ENCODE results near the gene GALT. TPM values are rescaled to one million over a fixed set of nuclear protein-coding genes. Genes with fewer than 3 reads are reported as not detected.

GALT gene
- total and polyA plus RNA-seq, 2 of the 13 experiments (the other 11 are each of a cell fraction or from before 2014, with no cell fraction given) = 40.4 to 46.3 TPM

DNA sequence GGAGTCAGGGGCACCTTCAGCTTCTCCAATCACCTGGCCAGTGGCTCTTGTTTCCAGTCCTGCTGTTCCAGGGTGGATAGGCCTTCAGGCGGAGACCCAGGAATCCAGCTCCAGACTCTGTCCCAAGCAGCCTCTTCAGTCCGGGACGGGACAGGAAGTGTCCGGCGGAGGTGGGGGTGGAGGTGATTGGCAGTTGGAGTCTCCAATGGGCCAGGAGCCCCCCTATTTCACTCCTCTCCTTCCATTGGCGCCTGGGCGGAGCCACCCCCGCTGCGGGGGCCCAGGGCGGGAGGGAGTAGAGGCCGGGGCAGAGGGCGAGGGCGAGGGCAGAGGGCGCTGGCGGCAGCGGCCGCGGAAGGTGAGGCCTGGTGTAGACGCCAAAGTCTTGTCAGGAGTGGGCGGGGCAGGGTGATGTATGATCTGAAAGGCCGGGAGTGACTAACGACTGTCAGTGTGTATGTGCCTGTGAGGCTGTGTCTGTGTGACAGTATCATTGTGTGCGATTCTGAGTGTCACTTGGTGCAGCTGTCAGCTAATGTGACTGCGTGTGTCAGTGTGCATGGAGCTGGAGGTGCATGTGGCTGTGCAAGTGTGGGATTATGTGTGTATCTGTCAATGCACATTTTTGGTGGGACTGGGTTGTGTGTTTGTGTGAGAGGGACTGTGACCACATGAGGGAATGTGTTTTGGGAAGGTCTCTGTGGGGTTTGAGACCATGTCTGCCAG is 5.6 kb downstream of the GALT start, which contains the start of gene IL11RA (continued):
- TF ChIP-seq, protein P1, sequence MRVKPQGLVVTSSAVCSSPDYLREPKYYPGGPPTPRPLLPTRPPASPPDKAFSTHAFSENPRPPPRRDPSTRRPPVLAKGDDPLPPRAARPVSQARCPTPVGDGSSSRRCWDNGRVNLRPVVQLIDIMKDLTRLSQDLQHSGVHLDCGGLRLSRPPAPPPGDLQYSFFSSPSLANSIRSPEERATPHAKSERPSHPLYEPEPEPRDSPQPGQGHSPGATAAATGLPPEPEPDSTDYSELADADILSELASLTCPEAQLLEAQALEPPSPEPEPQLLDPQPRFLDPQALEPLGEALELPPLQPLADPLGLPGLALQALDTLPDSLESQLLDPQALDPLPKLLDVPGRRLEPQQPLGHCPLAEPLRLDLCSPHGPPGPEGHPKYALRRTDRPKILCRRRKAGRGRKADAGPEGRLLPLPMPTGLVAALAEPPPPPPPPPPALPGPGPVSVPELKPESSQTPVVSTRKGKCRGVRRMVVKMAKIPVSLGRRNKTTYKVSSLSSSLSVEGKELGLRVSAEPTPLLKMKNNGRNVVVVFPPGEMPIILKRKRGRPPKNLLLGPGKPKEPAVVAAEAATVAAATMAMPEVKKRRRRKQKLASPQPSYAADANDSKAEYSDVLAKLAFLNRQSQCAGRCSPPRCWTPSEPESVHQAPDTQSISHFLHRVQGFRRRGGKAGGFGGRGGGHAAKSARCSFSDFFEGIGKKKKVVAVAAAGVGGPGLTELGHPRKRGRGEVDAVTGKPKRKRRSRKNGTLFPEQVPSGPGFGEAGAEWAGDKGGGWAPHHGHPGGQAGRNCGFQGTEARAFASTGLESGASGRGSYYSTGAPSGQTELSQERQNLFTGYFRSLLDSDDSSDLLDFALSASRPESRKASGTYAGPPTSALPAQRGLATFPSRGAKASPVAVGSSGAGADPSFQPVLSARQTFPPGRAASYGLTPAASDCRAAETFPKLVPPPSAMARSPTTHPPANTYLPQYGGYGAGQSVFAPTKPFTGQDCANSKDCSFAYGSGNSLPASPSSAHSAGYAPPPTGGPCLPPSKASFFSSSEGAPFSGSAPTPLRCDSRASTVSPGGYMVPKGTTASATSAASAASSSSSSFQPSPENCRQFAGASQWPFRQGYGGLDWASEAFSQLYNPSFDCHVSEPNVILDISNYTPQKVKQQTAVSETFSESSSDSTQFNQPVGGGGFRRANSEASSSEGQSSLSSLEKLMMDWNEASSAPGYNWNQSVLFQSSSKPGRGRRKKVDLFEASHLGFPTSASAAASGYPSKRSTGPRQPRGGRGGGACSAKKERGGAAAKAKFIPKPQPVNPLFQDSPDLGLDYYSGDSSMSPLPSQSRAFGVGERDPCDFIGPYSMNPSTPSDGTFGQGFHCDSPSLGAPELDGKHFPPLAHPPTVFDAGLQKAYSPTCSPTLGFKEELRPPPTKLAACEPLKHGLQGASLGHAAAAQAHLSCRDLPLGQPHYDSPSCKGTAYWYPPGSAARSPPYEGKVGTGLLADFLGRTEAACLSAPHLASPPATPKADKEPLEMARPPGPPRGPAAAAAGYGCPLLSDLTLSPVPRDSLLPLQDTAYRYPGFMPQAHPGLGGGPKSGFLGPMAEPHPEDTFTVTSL (CRISPR knock-in tag; IDR thresholded peaks at IDR 0.05; ENCODE audit: borderline replicate concordance) = no peak
- no peak for TF ChIP-seq ZNF260 (CRISPR knock-in tag; IDR thresholded peaks at IDR 0.05; ENCODE audit: borderline replicate concordance, low read depth)
- TF ChIP-seq ELF4 (CRISPR knock-in tag; IDR thresholded peaks at IDR 0.05; ENCODE audit: borderline replicate concordance) = no peak
- no peak for TF ChIP-seq PLRG1 (conservative IDR thresholded peaks at IDR 0.05)
- no peak for TF ChIP-seq FOXJ3 (CRISPR knock-in tag; IDR thresholded peaks at IDR 0.05; ENCODE audit: borderline replicate concordance)
- TF ChIP-seq, protein P2, sequence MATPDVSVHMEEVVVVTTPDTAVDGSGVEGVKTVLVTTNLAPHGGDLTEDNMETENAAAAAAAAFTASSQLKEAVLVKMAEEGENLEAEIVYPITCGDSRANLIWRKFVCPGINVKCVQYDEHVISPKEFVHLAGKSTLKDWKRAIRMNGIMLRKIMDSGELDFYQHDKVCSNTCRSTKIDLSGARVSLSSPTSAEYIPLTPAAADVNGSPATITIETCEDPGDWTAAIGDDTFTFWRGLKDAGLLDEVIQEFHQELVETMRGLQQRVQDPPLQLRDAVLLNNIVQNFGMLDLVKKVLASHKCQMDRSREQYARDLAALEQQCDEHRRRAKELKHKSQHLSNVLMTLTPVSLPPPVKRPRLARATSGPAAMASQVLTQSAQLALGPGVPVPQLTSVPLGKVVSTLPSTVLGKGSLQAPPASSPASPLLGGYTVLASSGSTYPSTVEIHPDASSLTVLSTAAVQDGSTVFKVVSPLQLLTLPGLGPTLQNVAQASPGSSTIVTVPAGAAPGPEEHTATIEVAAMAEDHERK (CRISPR knock-in tag; IDR thresholded peaks at IDR 0.05; ENCODE audit: low read depth) = no peak
- no peak for TF ChIP-seq ZNF670 (CRISPR knock-in tag; IDR thresholded peaks at IDR 0.05; ENCODE audit: borderline replicate concordance)
- peak; percentile 46; the same call in 1 of the 2 replicates for TF ChIP-seq NRL (CRISPR knock-in tag; IDR thresholded peaks at IDR 0.05; ENCODE audit: borderline replicate concordance)
- TF ChIP-seq, protein P3, sequence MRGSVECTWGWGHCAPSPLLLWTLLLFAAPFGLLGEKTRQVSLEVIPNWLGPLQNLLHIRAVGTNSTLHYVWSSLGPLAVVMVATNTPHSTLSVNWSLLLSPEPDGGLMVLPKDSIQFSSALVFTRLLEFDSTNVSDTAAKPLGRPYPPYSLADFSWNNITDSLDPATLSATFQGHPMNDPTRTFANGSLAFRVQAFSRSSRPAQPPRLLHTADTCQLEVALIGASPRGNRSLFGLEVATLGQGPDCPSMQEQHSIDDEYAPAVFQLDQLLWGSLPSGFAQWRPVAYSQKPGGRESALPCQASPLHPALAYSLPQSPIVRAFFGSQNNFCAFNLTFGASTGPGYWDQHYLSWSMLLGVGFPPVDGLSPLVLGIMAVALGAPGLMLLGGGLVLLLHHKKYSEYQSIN (CRISPR knock-in tag; IDR thresholded peaks at IDR 0.05; ENCODE audit: borderline replicate concordance) = no peak
- TF ChIP-seq ZKSCAN5 (CRISPR knock-in tag; IDR thresholded peaks at IDR 0.05) = no peak
- no peak for TF ChIP-seq ZNF7 (CRISPR knock-in tag; IDR thresholded peaks at IDR 0.05)
- TF ChIP-seq, protein P4, sequence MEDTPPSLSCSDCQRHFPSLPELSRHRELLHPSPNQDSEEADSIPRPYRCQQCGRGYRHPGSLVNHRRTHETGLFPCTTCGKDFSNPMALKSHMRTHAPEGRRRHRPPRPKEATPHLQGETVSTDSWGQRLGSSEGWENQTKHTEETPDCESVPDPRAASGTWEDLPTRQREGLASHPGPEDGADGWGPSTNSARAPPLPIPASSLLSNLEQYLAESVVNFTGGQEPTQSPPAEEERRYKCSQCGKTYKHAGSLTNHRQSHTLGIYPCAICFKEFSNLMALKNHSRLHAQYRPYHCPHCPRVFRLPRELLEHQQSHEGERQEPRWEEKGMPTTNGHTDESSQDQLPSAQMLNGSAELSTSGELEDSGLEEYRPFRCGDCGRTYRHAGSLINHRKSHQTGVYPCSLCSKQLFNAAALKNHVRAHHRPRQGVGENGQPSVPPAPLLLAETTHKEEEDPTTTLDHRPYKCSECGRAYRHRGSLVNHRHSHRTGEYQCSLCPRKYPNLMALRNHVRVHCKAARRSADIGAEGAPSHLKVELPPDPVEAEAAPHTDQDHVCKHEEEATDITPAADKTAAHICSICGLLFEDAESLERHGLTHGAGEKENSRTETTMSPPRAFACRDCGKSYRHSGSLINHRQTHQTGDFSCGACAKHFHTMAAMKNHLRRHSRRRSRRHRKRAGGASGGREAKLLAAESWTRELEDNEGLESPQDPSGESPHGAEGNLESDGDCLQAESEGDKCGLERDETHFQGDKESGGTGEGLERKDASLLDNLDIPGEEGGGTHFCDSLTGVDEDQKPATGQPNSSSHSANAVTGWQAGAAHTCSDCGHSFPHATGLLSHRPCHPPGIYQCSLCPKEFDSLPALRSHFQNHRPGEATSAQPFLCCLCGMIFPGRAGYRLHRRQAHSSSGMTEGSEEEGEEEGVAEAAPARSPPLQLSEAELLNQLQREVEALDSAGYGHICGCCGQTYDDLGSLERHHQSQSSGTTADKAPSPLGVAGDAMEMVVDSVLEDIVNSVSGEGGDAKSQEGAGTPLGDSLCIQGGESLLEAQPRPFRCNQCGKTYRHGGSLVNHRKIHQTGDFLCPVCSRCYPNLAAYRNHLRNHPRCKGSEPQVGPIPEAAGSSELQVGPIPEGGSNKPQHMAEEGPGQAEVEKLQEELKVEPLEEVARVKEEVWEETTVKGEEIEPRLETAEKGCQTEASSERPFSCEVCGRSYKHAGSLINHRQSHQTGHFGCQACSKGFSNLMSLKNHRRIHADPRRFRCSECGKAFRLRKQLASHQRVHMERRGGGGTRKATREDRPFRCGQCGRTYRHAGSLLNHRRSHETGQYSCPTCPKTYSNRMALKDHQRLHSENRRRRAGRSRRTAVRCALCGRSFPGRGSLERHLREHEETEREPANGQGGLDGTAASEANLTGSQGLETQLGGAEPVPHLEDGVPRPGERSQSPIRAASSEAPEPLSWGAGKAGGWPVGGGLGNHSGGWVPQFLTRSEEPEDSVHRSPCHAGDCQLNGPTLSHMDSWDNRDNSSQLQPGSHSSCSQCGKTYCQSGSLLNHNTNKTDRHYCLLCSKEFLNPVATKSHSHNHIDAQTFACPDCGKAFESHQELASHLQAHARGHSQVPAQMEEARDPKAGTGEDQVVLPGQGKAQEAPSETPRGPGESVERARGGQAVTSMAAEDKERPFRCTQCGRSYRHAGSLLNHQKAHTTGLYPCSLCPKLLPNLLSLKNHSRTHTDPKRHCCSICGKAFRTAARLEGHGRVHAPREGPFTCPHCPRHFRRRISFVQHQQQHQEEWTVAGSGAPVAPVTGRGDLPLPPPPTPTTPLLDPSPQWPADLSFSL (CRISPR knock-in tag; IDR thresholded peaks at IDR 0.05) = peak; percentile 94

Data from HepG2 (cell line).